Measurements from ENCODE around the gene FES.

The FES gene

DNA sequence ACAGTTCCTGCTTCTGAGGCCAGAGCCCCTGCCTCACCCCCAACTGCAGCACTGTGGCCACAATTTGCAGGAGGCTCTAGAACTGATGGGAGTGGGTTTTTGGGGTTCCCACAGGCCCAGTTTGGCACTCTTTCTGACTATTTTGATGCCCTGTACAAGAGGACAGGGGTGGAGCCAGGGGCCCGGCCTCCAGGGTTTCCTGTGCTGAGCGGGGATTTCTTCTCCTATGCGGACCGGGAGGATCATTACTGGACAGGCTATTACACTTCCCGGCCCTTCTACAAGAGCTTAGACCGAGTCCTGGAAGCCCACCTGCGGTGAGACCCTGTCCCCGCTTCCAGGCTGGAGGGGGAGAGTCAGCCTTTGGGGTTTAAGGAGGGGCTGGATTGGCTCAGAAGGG is 25.7 kb downstream of the FES start:
- no peak overlapping the region for H3K4me3 Mint-ChIP-seq
- H3K36me3 Mint-ChIP-seq (ENCODE audit: low read depth): peaks cover 97% of the 10 kb centered on the region
- intact Hi-C loops (cut with micrococcal nuclease): no loop called here
- H3K4me1 Mint-ChIP-seq (ENCODE audit: low read depth): peaks cover 48% of the 10 kb centered on the region
- no peak overlapping the region for H3K27ac Mint-ChIP-seq
- H3K27me3 Mint-ChIP-seq: no peaks in the 10 kb centered on the region
- no peaks in the 10 kb centered on the region for H3K9me3 Mint-ChIP-seq

DNA sequence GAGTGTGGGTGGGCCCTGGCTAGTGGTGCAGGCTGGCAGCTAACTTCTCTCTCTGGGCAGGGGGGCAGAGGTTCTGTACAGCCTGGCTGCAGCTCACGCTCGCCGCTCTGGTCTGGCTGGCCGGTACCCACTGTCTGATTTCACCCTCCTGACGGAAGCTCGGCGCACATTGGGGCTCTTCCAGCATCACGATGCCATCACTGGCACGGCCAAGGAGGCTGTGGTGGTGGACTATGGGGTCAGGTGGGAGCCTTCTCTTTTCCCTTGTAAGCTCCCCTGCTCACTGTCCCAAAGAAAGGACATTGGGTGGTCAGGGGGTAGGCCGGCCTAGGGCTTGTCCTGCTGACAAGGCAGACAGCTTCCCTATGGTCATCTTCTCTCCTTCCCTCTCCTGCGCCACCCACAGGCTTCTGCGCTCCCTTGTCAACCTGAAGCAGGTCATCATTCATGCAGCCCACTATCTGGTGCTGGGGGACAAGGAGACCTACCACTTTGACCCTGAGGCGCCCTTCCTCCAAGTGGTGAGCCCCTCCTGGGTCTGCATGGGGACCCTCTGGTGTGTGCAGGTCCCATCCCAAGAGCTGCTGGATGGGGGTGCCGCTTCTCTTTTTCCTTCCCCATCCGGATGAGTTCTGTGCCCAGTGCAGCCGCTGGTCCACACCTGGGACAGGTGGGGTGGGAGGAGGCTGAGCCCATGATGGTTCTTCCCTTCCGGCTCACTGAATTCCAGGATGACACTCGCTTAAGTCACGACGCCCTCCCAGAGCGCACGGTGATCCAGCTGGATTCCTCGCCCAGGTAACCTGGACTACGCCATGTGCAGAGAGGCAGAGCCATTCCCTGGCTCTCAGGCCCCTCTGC is 26.4 kb downstream of the FES start:
- intact Hi-C loops (cut with micrococcal nuclease): no loop called here
- H3K27me3 Mint-ChIP-seq: no peaks in the 10 kb centered on the region
- no peak overlapping the region for H3K27ac Mint-ChIP-seq
- H3K36me3 Mint-ChIP-seq (ENCODE audit: low read depth): peaks cover 97% of the 10 kb centered on the region
- no peak overlapping the region for H3K4me3 Mint-ChIP-seq
- peaks cover 49% of the 10 kb centered on the region for H3K4me1 Mint-ChIP-seq (ENCODE audit: low read depth)
- no peaks in the 10 kb centered on the region for H3K9me3 Mint-ChIP-seq

DNA sequence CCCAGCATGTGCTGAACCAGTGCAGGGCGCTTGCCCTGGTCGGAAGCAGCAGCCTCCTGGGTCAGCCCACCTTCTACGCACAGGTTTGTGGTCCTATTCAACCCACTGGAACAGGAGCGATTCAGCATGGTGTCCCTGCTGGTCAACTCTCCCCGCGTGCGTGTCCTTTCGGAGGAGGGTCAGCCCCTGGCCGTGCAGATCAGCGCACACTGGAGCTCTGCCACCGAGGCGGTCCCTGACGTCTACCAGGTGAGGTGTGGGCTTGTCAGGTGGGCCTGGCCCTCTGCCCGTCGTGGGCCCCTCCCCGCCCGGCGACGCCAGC is 27.0 kb downstream of the FES start:
- no peak overlapping the region for H3K27ac Mint-ChIP-seq
- H3K9me3 Mint-ChIP-seq: no peaks in the 10 kb centered on the region
- no peaks in the 10 kb centered on the region for H3K27me3 Mint-ChIP-seq
- H3K36me3 Mint-ChIP-seq (ENCODE audit: low read depth): peaks cover 97% of the 10 kb centered on the region
- H3K4me3 Mint-ChIP-seq: no peak overlapping the region
- intact Hi-C loops (cut with micrococcal nuclease): no loop called here
- peaks cover 50% of the 10 kb centered on the region for H3K4me1 Mint-ChIP-seq (ENCODE audit: low read depth)

DNA sequence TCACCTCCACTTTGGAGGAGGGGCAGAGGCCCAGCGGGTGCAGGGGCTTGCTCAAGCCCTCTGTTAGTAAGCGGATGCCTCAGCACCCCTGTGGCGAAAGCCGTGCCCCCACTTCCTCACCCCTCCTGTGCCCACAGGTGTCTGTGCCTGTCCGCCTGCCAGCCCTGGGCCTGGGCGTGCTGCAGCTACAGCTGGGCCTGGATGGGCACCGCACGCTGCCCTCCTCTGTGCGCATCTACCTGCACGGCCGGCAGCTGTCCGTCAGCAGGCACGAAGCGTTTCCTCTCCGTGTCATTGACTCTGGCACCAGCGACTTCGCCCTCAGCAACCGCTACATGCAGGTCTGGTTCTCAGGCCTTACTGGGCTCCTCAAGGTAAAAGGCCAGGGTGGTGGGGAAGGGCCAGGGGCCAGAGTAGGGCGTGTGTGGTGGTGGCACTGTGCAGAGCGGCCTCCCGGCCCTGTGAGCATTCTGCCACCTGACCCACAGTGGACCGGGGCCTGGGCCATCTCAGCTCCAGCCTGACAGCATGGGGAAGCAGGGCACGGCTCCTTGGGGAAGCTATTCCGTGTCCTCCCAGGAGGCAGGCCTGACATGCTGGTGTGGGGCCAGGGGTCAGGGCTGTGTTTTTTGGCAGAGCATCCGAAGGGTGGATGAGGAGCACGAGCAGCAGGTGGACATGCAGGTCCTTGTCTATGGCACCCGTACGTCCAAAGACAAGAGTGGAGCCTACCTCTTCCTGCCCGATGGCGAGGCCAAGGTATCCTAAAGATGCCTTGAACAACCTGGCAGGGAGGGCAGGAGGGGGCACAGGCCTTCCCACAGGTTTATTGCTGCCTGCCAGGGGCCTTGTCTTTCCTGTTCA is 27.8 kb downstream of the FES start:
- no peak overlapping the region for H3K4me3 Mint-ChIP-seq
- intact Hi-C loops (cut with micrococcal nuclease): no loop called here
- H3K27ac Mint-ChIP-seq: peak overlapping the region; percentile 39
- H3K4me1 Mint-ChIP-seq (ENCODE audit: low read depth): peaks cover 57% of the 10 kb centered on the region
- no peaks in the 10 kb centered on the region for H3K27me3 Mint-ChIP-seq
- H3K9me3 Mint-ChIP-seq: no peaks in the 10 kb centered on the region
- peaks cover 97% of the 10 kb centered on the region for H3K36me3 Mint-ChIP-seq (ENCODE audit: low read depth)

DNA sequence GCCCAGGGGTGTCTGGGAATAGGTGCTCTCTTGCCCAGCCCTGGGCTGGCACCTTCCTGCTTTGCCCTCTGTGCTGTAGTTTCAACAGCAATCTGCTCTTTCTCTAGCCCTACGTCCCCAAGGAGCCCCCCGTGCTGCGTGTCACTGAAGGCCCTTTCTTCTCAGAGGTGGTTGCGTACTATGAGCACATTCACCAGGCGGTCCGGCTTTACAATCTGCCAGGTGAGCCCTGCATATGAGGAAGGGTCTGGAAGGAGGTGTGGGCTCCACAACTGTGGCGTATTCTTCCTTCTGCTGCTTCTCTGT is 28.4 kb downstream of the FES start:
- H3K27ac Mint-ChIP-seq: peak overlapping the region; percentile 39
- H3K4me1 Mint-ChIP-seq (ENCODE audit: low read depth): peaks cover 57% of the 10 kb centered on the region
- H3K36me3 Mint-ChIP-seq (ENCODE audit: low read depth): peaks cover 97% of the 10 kb centered on the region
- H3K27me3 Mint-ChIP-seq: no peaks in the 10 kb centered on the region
- no peak overlapping the region for H3K4me3 Mint-ChIP-seq
- intact Hi-C loops (cut with micrococcal nuclease): no loop called here
- no peaks in the 10 kb centered on the region for H3K9me3 Mint-ChIP-seq

DNA sequence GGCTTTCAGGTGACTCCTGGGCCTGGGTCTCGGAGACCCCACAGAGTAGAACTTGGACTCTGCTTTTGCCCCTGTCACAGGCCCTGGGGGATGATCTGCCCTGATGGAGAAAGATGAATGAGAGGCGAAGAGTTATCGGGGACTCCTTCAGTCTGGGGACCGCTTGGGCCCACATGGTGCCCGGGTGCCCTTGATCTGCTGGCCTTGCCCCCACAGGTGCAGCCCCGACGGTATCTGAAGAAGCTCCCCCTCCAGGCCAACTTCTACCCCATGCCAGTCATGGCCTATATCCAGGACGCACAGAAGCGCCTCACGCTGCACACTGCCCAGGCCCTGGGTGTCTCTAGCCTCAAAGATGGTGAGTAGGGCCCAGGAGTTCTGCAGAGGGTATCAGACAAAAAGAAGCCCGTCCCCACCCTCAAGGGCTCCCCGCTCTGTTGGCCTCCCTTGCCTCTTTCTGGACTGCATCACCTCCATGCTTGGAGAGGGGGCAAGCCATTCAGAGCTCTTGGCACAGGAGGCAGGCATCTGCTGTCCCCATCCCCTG is 29.2 kb downstream of the FES start:
- H3K36me3 Mint-ChIP-seq (ENCODE audit: low read depth): peaks cover 100% of the 10 kb centered on the region
- no peaks in the 10 kb centered on the region for H3K9me3 Mint-ChIP-seq
- intact Hi-C loops (cut with micrococcal nuclease): no loop called here
- H3K4me1 Mint-ChIP-seq (ENCODE audit: low read depth): peaks cover 60% of the 10 kb centered on the region
- peak overlapping the region; percentile 38 for H3K27ac Mint-ChIP-seq
- H3K27me3 Mint-ChIP-seq: no peaks in the 10 kb centered on the region
- H3K4me3 Mint-ChIP-seq: no peak overlapping the region

DNA sequence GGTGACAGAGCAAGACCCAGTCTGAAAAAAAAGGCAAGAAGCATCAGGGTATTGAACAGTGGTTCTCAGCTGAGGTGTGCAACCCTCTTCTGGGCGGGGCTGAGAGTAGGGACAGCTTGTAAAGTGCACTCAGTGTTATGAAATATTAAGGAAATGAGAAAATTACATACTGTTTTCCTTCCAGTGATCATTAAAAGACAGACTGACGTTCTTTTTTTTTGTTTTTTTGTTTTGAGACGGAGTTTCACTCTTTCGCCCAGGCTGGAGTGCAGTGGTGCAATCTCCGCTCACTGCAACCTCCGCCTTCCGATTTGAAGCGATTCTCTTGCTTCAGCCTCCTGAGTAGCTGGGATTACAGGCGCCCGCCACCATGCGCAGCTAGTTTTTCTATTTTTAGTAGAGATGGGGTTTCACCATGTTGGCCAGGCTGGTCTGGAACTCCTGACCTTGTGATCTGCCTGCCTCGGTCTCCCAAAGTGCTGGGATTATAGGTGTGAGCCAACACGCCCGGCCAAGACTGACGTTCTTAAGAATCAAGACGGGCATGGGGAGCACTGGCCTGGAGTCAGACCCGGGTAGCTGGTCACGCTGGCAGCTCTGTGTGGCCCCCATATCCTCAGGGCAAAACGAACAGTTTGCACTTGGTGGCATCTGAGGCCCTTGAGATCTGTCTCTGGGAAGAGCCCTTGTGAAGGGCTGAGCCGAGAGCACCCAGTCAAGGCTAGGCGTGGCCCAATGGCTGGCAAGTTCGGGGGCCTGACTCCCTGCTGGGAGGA is 30.2 kb downstream of the FES start:
- Mint-ChIP-seq H3K27ac (peak overlapping the region; percentile 38), H3K27me3 (no peaks in the 10 kb centered on the region), H3K4me3 (no peak overlapping the region), H3K4me1 (ENCODE audit: low read depth) (peaks cover 61% of the 10 kb centered on the region), H3K9me3 (no peaks in the 10 kb centered on the region), H3K36me3 (ENCODE audit: low read depth) (peaks cover 100% of the 10 kb centered on the region)
- intact Hi-C loops (cut with micrococcal nuclease): loop anchor here (2.0 kb wide), 1 partner anchor 16 kb away; no protein-coding TSS in a partner anchor

DNA sequence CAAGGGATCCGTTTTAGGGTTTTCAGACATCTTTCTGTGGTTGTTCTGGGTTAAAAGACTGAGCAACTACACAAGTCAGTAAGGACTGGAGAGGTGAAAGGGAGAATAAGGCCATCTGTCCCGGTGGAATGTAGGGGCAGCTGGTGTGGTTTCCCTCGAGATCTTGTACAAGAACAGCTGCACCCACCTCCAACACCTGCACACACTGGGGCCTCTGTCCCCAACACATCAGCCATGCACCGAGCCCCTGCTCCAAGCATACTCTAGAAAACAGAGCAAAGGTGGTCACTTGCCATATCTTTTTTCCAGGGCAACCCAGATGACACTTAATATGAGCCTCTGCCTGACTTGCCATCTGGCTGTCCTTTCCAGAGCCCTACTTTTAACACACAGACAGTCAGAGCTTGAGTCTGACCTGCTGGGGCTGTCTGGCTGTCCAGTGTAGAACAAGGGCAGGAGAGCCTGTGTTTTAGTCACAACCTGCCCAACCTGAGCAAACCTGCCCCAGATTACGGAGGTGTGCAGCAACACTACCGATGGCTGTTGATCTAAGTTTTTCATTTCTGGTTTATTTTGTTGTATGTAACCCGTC is 31.0 kb downstream of the FES start:
- no peaks in the 10 kb centered on the region for H3K9me3 Mint-ChIP-seq
- H3K27me3 Mint-ChIP-seq: no peaks in the 10 kb centered on the region
- H3K4me1 Mint-ChIP-seq (ENCODE audit: low read depth): peaks cover 61% of the 10 kb centered on the region
- peaks cover 100% of the 10 kb centered on the region for H3K36me3 Mint-ChIP-seq (ENCODE audit: low read depth)
- peak overlapping the region; percentile 35 for H3K4me3 Mint-ChIP-seq
- intact Hi-C loops (cut with micrococcal nuclease): loop anchor here (2.0 kb wide), 1 partner anchor 15 kb away; no protein-coding TSS in a partner anchor
- H3K27ac Mint-ChIP-seq: peak overlapping the region; percentile 78

DNA sequence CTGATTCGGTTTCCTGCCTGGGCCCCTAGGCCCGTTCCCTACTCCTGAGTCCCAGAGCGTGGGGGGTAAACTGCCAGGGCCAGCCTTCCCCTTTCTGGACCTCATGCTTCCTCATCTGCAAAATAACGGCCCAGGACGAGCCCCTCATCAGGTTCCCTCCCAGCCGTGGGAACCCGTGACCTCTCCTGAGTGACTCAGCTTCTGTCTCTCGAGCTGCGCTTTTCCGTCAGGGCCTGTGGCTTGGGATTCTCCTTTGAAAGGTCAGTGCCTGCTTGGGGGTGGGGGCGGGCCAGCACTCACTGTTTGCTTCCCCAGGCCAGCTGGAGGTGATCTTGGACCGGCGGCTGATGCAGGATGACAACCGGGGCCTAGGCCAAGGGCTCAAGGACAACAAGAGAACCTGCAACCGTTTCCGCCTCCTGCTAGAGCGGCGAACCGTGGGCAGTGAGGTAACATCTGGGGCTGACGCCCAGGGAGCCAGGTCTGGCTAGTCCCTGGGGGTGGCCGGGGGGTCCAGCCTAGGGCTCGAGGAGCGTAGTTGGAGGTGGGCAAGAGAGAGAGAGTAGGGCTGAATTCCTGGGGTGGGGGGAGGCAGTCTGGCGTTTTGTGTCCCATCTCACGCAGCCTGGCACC is 31.6 kb downstream of the FES start:
- H3K9me3 Mint-ChIP-seq: no peaks in the 10 kb centered on the region
- H3K4me3 Mint-ChIP-seq: peak overlapping the region; percentile 35
- intact Hi-C loops (cut with micrococcal nuclease): loop anchor here (2.0 kb wide), 1 partner anchor 15 kb away; no protein-coding TSS in a partner anchor
- peaks cover 61% of the 10 kb centered on the region for H3K4me1 Mint-ChIP-seq (ENCODE audit: low read depth)
- peak overlapping the region; percentile 78 for H3K27ac Mint-ChIP-seq
- H3K27me3 Mint-ChIP-seq: no peaks in the 10 kb centered on the region
- H3K36me3 Mint-ChIP-seq (ENCODE audit: low read depth): peaks cover 100% of the 10 kb centered on the region

DNA sequence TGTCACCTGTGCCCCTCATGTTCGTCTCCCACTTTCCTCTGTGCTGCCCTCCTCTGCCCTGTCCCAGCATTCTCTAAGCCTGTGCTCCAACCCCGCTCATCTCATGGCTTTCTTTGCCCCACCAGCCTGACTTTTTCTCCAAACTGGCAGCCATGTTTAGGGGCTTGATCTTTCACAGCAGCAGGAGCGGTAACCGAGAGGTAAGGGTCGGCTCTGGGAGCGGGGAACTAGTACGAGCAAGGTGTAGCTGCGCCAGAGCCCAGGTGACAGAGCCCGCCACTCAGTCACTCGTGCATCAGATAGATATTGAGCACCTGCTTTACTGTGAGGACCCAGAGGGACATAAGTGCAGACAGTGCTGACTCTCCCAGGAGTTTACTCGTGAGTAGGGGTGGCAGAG is 32.2 kb downstream of the FES start:
- no peaks in the 10 kb centered on the region for H3K9me3 Mint-ChIP-seq
- peaks cover 100% of the 10 kb centered on the region for H3K36me3 Mint-ChIP-seq (ENCODE audit: low read depth)
- H3K4me1 Mint-ChIP-seq (ENCODE audit: low read depth): peaks cover 61% of the 10 kb centered on the region
- intact Hi-C loops (cut with micrococcal nuclease): no loop called here
- peak overlapping the region; percentile 78 for H3K27ac Mint-ChIP-seq
- no peak overlapping the region for H3K4me3 Mint-ChIP-seq
- no peaks in the 10 kb centered on the region for H3K27me3 Mint-ChIP-seq

DNA sequence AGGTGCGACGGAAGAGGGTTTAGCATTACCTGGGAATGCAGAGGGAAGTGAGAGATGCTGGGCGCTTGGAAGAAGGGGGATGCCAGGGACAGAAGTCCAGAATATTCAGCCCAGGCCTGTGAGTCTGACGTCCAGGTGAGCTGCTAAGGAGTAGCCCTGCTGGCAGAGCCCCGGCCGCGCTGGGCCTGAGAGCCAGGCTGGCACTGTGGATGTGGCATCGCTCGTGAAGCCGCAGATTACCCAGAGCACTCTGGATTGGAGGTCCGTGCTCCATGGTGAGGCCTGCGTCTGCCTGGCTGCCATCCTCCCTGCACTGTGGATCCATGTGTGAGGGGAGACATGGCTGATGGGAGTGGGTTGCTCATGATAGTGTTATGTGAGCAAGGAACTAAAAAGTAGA is 33.3 kb downstream of the FES start:
- no peak overlapping the region for H3K27ac Mint-ChIP-seq
- intact Hi-C loops (cut with micrococcal nuclease): no loop called here

DNA sequence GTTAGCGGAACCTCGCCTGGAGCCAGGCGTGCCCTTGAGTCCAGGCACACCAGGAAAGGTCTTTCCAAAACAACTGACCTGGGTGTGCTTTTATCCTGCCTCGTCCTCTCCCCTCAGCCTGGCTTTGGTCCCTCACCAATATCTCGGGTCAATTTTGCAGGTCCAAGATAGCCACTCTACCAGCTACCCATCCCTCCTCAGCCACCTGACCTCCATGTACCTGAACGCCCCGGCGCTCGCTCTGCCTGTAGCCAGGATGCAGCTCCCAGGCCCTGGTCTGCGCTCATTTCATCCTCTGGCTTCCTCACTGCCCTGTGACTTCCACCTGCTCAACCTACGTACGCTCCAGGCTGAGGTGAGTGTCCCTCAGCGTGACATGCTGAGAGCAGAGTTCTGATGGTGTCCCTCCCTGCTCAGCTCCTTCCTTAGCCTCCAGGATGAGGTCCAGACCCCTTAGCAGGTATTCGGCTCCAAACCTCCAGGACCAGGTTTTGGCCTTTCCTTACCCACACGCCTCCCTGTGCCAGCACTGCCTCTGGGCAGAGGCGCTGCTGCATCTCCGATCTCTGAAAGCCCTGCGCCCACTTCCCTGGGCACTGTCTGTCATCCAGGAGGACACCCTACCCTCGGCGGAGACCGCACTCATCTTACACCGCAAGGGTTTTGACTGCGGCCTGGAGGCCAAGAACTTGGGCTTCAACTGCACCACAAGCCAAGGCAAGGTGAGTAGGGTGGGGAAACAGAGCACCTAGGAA is 33.9 kb downstream of the FES start:
- Mint-ChIP-seq H3K27ac (peak overlapping the region; percentile 37), H3K4me1 (ENCODE audit: low read depth) (peaks cover 48% of the 10 kb centered on the region), H3K9me3 (no peaks in the 10 kb centered on the region), H3K27me3 (no peaks in the 10 kb centered on the region), H3K4me3 (no peak overlapping the region), H3K36me3 (ENCODE audit: low read depth) (peaks cover 92% of the 10 kb centered on the region)
- intact Hi-C loops (cut with micrococcal nuclease): no loop called here

More for the DNA sequence above, 33.3 kb downstream of the FES start:
- peaks cover 98% of the 10 kb centered on the region for H3K36me3 Mint-ChIP-seq (ENCODE audit: low read depth)
- H3K9me3 Mint-ChIP-seq: no peaks in the 10 kb centered on the region
- H3K4me1 Mint-ChIP-seq (ENCODE audit: low read depth): peaks cover 54% of the 10 kb centered on the region
- H3K4me3 Mint-ChIP-seq: no peak overlapping the region
- H3K27me3 Mint-ChIP-seq: no peaks in the 10 kb centered on the region

All from dendritic cell treated with granulocyte-macrophage colony-stimulating factor and Interleukin-4, amounts not matched to agents 40 ng/mL and 50 ng/mL, for 4 days (primary cell).